ENCODE measurements around the gene LAMA2.
"Not testable (repeated sequence)": the region's sequence is repeated elsewhere in the genome, so short reads cannot be mapped to it uniquely, and the experiment has no call there.

LAMA2 gene

GRCh38 chr6:129124347-129124746 is 241.4 kb downstream of the LAMA2 start:
- no peak for DNase-seq (ENCODE audit: low read depth in 2 of 2)

- no peak for DNase-seq (ENCODE audit: low read depth in 2 of 2)
Measured at GRCh38 chr6:129130106-129130505, 247.2 kb downstream of the LAMA2 start.

- DNase-seq (ENCODE audit: low read depth in 2 of 2), result no peak
Measured at GRCh38 chr6:129130959-129131681, 248.2 kb downstream of the LAMA2 start.

GRCh38 chr6:129133770-129134192 is 250.8 kb downstream of the LAMA2 start:
- DNase-seq (ENCODE audit: low read depth in 2 of 2), result no peak

- no peak for DNase-seq (ENCODE audit: low read depth in 2 of 2)
Measured at GRCh38 chr6:129134535-129134934, 251.6 kb downstream of the LAMA2 start.

GRCh38 chr6:129135451-129135850 is 252.5 kb downstream of the LAMA2 start:
- DNase-seq (ENCODE audit: low read depth in 2 of 2), result no peak

GRCh38 chr6:129136751-129137150 is 253.8 kb downstream of the LAMA2 start:
- no peak for DNase-seq (ENCODE audit: low read depth in 2 of 2)

GRCh38 chr6:129138739-129139405 is 255.9 kb downstream of the LAMA2 start:
- no peak for DNase-seq (ENCODE audit: low read depth in 2 of 2)

- no peak for DNase-seq (ENCODE audit: low read depth in 2 of 2)
Measured at GRCh38 chr6:129140526-129140925, 257.6 kb downstream of the LAMA2 start.

GRCh38 chr6:129141499-129141898 is 258.6 kb downstream of the LAMA2 start:
- DNase-seq (ENCODE audit: low read depth in 2 of 2), result no peak

GRCh38 chr6:129146902-129147301 is 264.0 kb downstream of the LAMA2 start:
- DNase-seq (ENCODE audit: low read depth in 2 of 2), result no peak

- DNase-seq (ENCODE audit: low read depth in 2 of 2), result no peak
Measured at GRCh38 chr6:129150507-129150906, 267.6 kb downstream of the LAMA2 start.

- no peak for DNase-seq (ENCODE audit: low read depth in 2 of 2)
Measured at GRCh38 chr6:129153257-129153656, 270.3 kb downstream of the LAMA2 start.

GRCh38 chr6:129159242-129159641 is 276.3 kb downstream of the LAMA2 start:
- not testable (repeated sequence) for DNase-seq (ENCODE audit: low read depth in 2 of 2)

GRCh38 chr6:129162605-129163004 is 279.7 kb downstream of the LAMA2 start:
- DNase-seq (ENCODE audit: low read depth in 2 of 2), result no peak

GRCh38 chr6:129163551-129163950 is 280.6 kb downstream of the LAMA2 start:
- no peak for DNase-seq (ENCODE audit: low read depth in 2 of 2)

- no peak for DNase-seq (ENCODE audit: low read depth in 2 of 2)
Measured at GRCh38 chr6:129164032-129164431, 281.1 kb downstream of the LAMA2 start.

- not testable (repeated sequence) for DNase-seq (ENCODE audit: low read depth in 2 of 2)
Measured at GRCh38 chr6:129172279-129172995, 289.5 kb downstream of the LAMA2 start.

- no peak for DNase-seq (ENCODE audit: low read depth in 2 of 2)
Measured at GRCh38 chr6:129175066-129175465, 292.1 kb downstream of the LAMA2 start.

GRCh38 chr6:129177801-129178200 is 294.9 kb downstream of the LAMA2 start:
- DNase-seq (ENCODE audit: low read depth in 2 of 2), result no peak

- DNase-seq (ENCODE audit: low read depth in 2 of 2), result no peak
Measured at GRCh38 chr6:129179283-129179682, 296.3 kb downstream of the LAMA2 start.

GRCh38 chr6:129181001-129181400 is 298.1 kb downstream of the LAMA2 start:
- no peak for DNase-seq (ENCODE audit: low read depth in 2 of 2)

- no peak for DNase-seq (ENCODE audit: low read depth in 2 of 2)
Measured at GRCh38 chr6:129183187-129183591, 300.3 kb downstream of the LAMA2 start.

Measured in stimulated activated CD4-positive, alpha-beta T cell treated with anti-CD3 and anti-CD28 coated beads, Interleukin-12 subunit alpha, Interleukin-12 subunit beta, amount 100 ng/mL, for 24 hours (primary cell).